Hematopoietic multipotent progenitor cell treated with erythropoietin and hydrocortisone succinate and interleukin-3 and kit ligand, for 4 days (in vitro differentiated cells): Measurements from ENCODE around the gene PDCD10.

Experiments
- DNase-seq: peaks from one replicate; pipeline ENCODE4 v3.0.0-alpha.2; 2015

Gene PDCD10

GRCh38 chr3:167671878-167672427 lies 62.7 kb downstream of the PDCD10 start:
- no peak for DNase-seq

- no peak for DNase-seq
Observed at GRCh38 chr3:167669699-167670098, 65.0 kb downstream of the PDCD10 start.

DNA sequence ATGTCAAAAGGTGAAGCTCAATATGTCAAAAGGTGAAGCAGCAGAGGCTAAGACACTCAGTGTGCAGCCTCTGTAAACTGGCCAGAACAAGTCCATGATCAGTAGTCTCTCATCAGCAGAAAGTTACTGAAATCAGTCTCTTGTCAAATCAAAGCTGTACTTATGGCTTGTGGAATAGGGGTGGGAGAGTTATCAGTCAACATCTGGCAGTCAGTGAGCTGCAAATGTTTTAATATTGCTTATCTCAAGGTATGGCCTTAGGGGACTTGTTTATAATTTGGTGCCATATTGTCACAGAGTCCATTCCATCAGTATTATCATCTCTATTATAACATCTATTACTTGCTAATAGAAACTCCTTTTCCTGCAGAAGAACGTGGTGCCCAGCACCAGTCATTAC lies 66.0 kb downstream of the PDCD10 start:
- DNase-seq, result peak; percentile 24

GRCh38 chr3:167666563-167666962 lies 68.1 kb downstream of the PDCD10 start:
- DNase-seq, result no peak

DNA sequence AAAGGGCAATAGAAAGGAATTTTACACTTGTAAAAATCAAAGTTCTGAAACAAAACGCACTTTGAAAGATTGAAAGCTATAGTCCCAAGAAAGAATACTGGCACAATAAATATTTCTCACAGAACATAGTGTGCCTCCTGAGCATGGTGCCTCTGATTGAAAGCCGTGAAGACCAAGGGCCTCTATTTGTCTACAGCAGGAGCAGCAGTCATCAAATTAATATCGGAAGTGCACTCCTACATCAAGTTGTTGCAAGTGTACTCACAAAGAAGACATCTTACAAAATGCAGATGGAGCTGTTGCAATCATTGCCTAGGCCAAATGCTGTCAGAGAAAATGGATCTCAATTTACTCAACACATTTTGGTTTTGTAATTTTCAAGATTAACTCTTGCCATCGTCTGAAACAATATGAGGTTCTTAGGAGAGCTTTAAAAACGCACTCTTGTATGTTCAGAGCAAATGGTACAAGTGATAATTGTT lies 71.7 kb downstream of the PDCD10 start:
- DNase-seq, result no peak

- DNase-seq, result no peak
Observed at GRCh38 chr3:167657684-167658225, 76.9 kb downstream of the PDCD10 start.

DNA sequence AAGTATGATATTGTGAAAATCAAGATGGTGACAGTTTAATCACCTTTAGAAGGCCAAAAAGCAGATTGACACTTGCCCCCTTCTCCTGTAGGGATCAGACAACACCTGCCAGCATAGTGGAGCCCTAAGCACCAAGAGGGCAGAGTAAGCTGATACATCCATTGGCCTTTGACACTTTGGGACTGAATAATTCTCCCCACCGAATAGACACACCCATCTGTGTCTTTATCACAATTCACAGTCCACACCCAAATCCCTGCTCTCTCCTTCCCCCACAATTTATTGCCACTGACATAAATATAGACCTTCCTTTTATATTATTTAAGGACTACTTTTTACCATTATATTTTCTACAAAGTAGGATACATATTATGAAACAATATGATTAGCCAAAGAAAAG lies 77.9 kb downstream of the PDCD10 start:
- no peak for DNase-seq

DNA sequence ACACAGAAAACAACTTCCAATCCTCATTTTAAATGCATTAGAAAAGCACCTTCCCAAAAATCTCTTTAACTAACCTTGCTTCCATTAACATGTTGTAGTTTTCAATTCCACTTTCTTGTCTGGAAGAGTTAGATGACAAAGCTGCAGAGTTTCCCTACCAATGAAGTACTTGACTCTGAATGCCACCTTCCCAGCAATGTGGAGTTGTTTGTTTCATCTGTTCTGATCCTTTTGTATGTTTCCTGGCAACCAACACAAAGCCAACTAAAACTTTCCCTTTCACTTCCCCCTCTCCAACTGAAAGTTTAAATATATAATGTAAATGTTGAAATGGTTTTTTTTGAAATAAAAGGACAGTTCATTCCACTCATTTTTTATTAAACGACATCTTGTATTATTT lies 80.9 kb downstream of the PDCD10 start, which contains the start of gene WDR49:
WDR49 (minus strand) TSS at position 183 of the 400 bp plus-strand sequence. CDS start 517 bp downstream, outside the sequence.
- peak; percentile 37 for DNase-seq

DNA sequence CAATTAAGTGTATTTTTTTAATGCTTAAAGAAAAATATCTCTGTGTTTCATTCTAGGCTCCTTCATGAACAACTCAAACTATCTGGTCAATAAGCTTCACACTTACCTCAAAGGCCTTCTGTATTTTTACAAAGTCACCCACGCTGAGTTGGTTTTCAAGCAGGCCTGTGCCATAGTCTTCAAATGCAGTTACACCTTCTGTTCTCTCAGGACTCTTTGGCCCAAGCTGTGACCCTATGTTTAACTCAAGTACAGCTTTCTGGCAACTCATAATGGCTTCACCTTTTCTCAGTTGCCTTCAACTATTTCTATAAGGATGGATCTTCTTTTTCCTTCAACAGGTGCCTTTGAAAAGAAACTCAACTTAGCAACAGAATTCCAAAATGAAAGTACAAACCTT lies 81.5 kb downstream of the PDCD10 start:
- DNase-seq, result no peak

DNA sequence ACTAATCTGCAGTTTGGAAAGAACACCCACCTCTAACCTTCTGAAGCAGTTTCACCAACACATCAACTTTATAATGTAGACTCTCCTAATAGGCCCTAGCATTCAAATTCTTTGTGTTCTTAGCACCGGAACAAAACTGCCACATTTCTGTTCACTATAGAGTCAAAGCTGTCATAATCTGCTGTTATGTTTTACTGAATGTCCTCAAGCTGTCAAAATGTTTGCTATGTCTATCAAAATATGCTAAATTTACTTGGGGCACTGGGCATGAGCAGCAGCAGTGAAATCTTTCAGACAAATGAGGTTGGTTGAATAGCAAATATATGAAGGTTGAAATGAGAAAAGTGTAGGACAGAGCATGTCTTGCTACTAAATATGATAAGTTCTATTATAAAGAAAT lies 82.9 kb downstream of the PDCD10 start:
- no peak for DNase-seq

- no peak for DNase-seq
Observed at GRCh38 chr3:167650459-167650858, 84.2 kb downstream of the PDCD10 start.

DNA sequence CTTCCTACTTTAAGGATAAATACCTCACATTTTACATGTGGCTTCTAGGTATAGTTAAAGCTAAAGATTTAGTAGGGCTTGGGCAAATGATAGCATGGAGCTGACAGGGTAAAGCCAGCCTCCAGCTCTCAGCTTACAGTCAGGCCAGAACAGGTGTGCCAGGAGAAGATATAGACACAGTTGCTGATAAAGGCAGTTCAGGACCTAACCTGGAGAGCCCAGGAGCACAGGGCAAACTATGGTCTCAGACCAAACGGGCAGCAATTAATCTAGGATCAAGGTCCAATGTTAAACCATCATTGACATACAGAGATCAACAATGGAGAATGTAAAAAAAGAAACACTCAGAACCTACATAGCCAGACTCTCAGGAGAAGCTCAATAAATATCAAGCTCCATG lies 84.9 kb downstream of the PDCD10 start:
- DNase-seq, result no peak

DNA sequence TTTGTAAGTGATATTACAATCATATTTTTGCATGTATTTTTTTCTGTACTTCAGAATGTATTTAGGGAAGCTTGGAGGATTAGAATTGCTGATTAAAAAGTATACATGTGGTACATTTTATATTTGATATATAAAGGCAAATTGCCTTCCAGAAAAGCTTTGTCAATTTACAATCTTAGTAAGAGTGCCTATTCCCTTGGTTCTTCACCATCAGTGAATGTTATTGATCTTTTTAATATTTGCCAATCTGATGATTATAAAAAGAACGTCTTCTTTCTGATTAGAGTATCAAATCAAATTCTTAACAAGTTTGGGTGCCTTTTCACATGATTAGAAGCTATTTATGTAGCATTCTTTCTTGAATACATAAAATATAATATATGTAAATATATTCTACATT lies 90.1 kb downstream of the PDCD10 start:
- no peak for DNase-seq
